Astrocyte (in vitro differentiated cells and primary cell): Measurements from ENCODE around the gene NPHP1. TPM values are rescaled to one million over a fixed set of nuclear protein-coding genes. Genes with fewer than 3 reads are reported as not detected.

Experiments used
- DNase-seq: peaks from one replicate; pipeline ENCODE4 v3.0.0-alpha.2; 2010; ENCODE audit warnings: low read depth
- FAIRE-seq: peaks from 2 replicates; lab custom pipeline; 2011; peaks lifted over from hg19 to GRCh38; lab: Jason Lieb, UNC
- H2AFZ ChIP-seq: 2 replicates; pipeline ENCODE4 v1.6.0; 2012; ENCODE audit warnings: low read depth, low read length, inconsistent platforms
- H3K27ac ChIP-seq: 2 replicates; pipeline ENCODE4 v1.5.1; 2011; ENCODE audit warnings: low read depth, low read length, inconsistent platforms
- H3K27me3 ChIP-seq: 2 replicates; pipeline ENCODE4 v1.6.0; 2011; ENCODE audit warnings: low read length, inconsistent platforms; ENCODE audit not compliant: insufficient read depth
- H3K36me3 ChIP-seq: 2 replicates; pipeline ENCODE4 v1.5.1; 2011; ENCODE audit warnings: low read length, inconsistent platforms; ENCODE audit not compliant: insufficient read depth
- H3K4me1 ChIP-seq: 2 replicates; pipeline ENCODE4 v1.5.1; 2011; ENCODE audit warnings: low read length, inconsistent platforms; ENCODE audit not compliant: insufficient read depth
- H3K4me2 ChIP-seq: 2 replicates; pipeline ENCODE4 v1.6.0; 2012; ENCODE audit warnings: low read length, inconsistent platforms
- H3K4me3 ChIP-seq: 2 replicates; pipeline ENCODE4 v1.5.1; 2011; ENCODE audit warnings: low read depth, mild to moderate bottlenecking, low read length, inconsistent platforms; ENCODE audit not compliant: insufficient read depth
- H3K79me2 ChIP-seq: 2 replicates; pipeline ENCODE4 v1.6.0; 2012; ENCODE audit warnings: mild to moderate bottlenecking, low read length, inconsistent platforms; ENCODE audit not compliant: insufficient read depth
- H3K9ac ChIP-seq: 2 replicates; pipeline ENCODE4 v1.6.0; 2012; ENCODE audit warnings: mild to moderate bottlenecking, low read length, inconsistent platforms
- H3K9me3 ChIP-seq: 2 replicates; pipeline ENCODE4 v1.5.1; 2012; ENCODE audit warnings: low read depth, mild to moderate bottlenecking, low read length, inconsistent platforms; ENCODE audit not compliant: insufficient read depth
- H4K20me1 ChIP-seq: 2 replicates; pipeline ENCODE4 v1.6.0; 2012; ENCODE audit warnings: low read length, inconsistent platforms; ENCODE audit not compliant: insufficient read depth
- H3K27ac Mint-ChIP-seq: one replicate; pipeline ENCODE4 v1.8.0; 2021; ENCODE audit warnings: mild to moderate bottlenecking, mixed read lengths; ENCODE audit not compliant: unreplicated experiment
- H3K27me3 Mint-ChIP-seq: one replicate; pipeline ENCODE4 v1.8.0; 2021; ENCODE audit warnings: low read depth, mixed read lengths; ENCODE audit not compliant: unreplicated experiment
- H3K36me3 Mint-ChIP-seq: one replicate; pipeline ENCODE4 v1.8.0; 2021; ENCODE audit warnings: low read depth, mixed read lengths; ENCODE audit not compliant: unreplicated experiment
- H3K4me1 Mint-ChIP-seq: one replicate; pipeline ENCODE4 v1.8.0; 2021; ENCODE audit warnings: low read depth, mixed read lengths; ENCODE audit not compliant: unreplicated experiment
- H3K4me3 Mint-ChIP-seq: one replicate; pipeline ENCODE4 v1.8.0; 2021; ENCODE audit warnings: mild to moderate bottlenecking, moderate library complexity, mixed read lengths; ENCODE audit not compliant: unreplicated experiment
- H3K9me3 Mint-ChIP-seq: one replicate; pipeline ENCODE4 v1.8.0; 2021; ENCODE audit warnings: mild to moderate bottlenecking, mixed read lengths; ENCODE audit not compliant: unreplicated experiment
- CTCF ChIP-seq: IDR thresholded peaks from 2 replicates; pipeline ENCODE4 v1.5.1; 2011; ENCODE audit warnings: low read depth, mild to moderate bottlenecking, inconsistent platforms, low read length, moderate library complexity; ENCODE audit not compliant: insufficient read depth
- EZH2 ChIP-seq: IDR thresholded peaks from 2 replicates; pipeline ENCODE4 v1.6.1; 2012; ENCODE audit warnings: mild to moderate bottlenecking, low read length, inconsistent platforms; ENCODE audit not compliant: insufficient read depth
- total RNA-seq: library from RNA; stranded (reverse); gene quantifications from 2 replicates; pipeline ENCODE4 v1.2.1, GENCODE V29; 2021

The NPHP1 gene
- total RNA-seq, 1 donor from 2014 or later = 3.3 TPM

GRCh38 chr2:110172506-110172905 lies 32.3 kb downstream of the NPHP1 start:
- no peak for FAIRE-seq
- DNase-seq = no peak

GRCh38 chr2:110170102-110170501 lies 34.7 kb downstream of the NPHP1 start:
- H3K4me2 ChIP-seq = no peak overlapping the region

More at GRCh38 chr2:110172506-110172905, 32.3 kb downstream of the NPHP1 start:
- TF ChIP-seq CTCF (no peak), EZH2 (no peak)
- H3K27me3 ChIP-seq = no peaks in the 10 kb centered on the region
- no peaks in the 10 kb centered on the region for H3K36me3 ChIP-seq
- Mint-ChIP-seq H3K9me3 (no peaks in the 10 kb centered on the region), H3K27me3 (peaks cover 1% of the 10 kb centered on the region), H3K36me3 (no peaks in the 10 kb centered on the region), H3K4me1 (peaks cover 4% of the 10 kb centered on the region), H3K4me3 (no peak overlapping the region), H3K27ac (no peak overlapping the region)
- H2AFZ ChIP-seq = no peak overlapping the region
- H3K9me3 ChIP-seq = no peaks in the 10 kb centered on the region
- H3K4me1 ChIP-seq = no peaks in the 10 kb centered on the region
- no peak overlapping the region for H3K4me3 ChIP-seq
- no peak overlapping the region for H3K9ac ChIP-seq
- H3K27ac ChIP-seq = no peak overlapping the region
- H3K79me2 ChIP-seq = no peaks in the 10 kb centered on the region
- no peaks in the 10 kb centered on the region for H4K20me1 ChIP-seq
- no peak overlapping the region for H3K4me2 ChIP-seq

More at GRCh38 chr2:110170102-110170501, 34.7 kb downstream of the NPHP1 start:
- TF ChIP-seq CTCF (no peak), EZH2 (no peak)
- DNase-seq (no peak), FAIRE-seq (no peak)
- H2AFZ ChIP-seq = no peak overlapping the region
- no peaks in the 10 kb centered on the region for H4K20me1 ChIP-seq
- peaks cover 4% of the 10 kb centered on the region for H3K4me1 ChIP-seq
- no peaks in the 10 kb centered on the region for H3K9me3 ChIP-seq
- H3K27ac ChIP-seq = no peak overlapping the region
- Mint-ChIP-seq H3K4me3 (no peak overlapping the region), H3K36me3 (no peaks in the 10 kb centered on the region), H3K9me3 (no peaks in the 10 kb centered on the region), H3K4me1 (peaks cover 15% of the 10 kb centered on the region), H3K27me3 (peaks cover 1% of the 10 kb centered on the region), H3K27ac (no peak overlapping the region)
- no peaks in the 10 kb centered on the region for H3K36me3 ChIP-seq
- H3K27me3 ChIP-seq = no peaks in the 10 kb centered on the region
- no peak overlapping the region for H3K9ac ChIP-seq
- no peaks in the 10 kb centered on the region for H3K79me2 ChIP-seq
- no peak overlapping the region for H3K4me3 ChIP-seq
